GM12892 (cell line): ENCODE data around the gene FCMR.

ENCODE experiments used
- POLR2A ChIP-seq: IDR thresholded peaks from 2 replicates; pipeline ENCODE4 v1.6.1; 2011; ENCODE audit warnings: low read depth, low read length, control low read depth
- TAF1 ChIP-seq: IDR thresholded peaks from 2 replicates; pipeline ENCODE4 v1.6.1; 2011; ENCODE audit warnings: low read depth, mild to moderate bottlenecking, control low read depth, low read length, borderline replicate concordance

DNA sequence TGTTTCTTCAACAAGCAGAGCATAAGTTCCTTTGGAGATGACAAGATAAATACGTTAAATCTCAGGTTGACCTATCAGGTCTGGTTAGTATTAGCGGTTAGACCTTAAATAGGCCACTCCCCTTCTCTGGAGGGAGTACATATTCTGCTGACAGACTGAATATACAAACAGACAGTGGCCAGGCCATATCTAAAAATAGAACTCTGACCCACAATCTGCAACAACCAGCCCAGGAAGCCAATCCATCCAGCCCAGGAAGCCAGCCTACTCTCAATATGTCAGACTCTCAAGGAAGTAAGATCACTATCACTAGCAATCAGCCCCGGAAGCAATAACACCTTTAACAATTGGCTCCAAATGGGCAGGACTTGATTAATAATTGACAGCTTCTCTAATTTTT, 49.6 kb downstream of the FCMR start:
- TF ChIP-seq POLR2A (no peak), TAF1 (no peak)
